HUES48 (cell line): ENCODE data around the gene PLCB1.

Source experiments
- H3K27ac ChIP-seq: one replicate; pipeline ENCODE4 v1.7.0; 2013; ENCODE audit warnings: low read depth, low read length, inconsistent platforms
- H3K27me3 ChIP-seq: 2 replicates; pipeline ENCODE4 v1.6.1; 2013; ENCODE audit warnings: mild to moderate bottlenecking, low read length; ENCODE audit not compliant: control insufficient read depth, insufficient read depth
- H3K36me3 ChIP-seq: 2 replicates; pipeline ENCODE4 v1.6.1; 2013; ENCODE audit warnings: low read length; ENCODE audit not compliant: control insufficient read depth, insufficient read depth
- H3K4me1 ChIP-seq: 2 replicates; pipeline ENCODE4 v1.6.1; 2013; ENCODE audit warnings: mild to moderate bottlenecking, low read length; ENCODE audit not compliant: control insufficient read depth, insufficient read depth
- H3K4me3 ChIP-seq: 2 replicates; pipeline ENCODE4 v1.5.1; 2013; ENCODE audit warnings: mild to moderate bottlenecking, low read depth, low read length
- H3K9ac ChIP-seq: 2 replicates; pipeline ENCODE4 v1.6.1; 2013; ENCODE audit warnings: mild to moderate bottlenecking, low read depth, low read length, moderate library complexity
- H3K9me3 ChIP-seq: 2 replicates; pipeline ENCODE4 v1.6.1; 2013; ENCODE audit warnings: low read length; ENCODE audit not compliant: control insufficient read depth, insufficient read depth

Gene PLCB1

DNA sequence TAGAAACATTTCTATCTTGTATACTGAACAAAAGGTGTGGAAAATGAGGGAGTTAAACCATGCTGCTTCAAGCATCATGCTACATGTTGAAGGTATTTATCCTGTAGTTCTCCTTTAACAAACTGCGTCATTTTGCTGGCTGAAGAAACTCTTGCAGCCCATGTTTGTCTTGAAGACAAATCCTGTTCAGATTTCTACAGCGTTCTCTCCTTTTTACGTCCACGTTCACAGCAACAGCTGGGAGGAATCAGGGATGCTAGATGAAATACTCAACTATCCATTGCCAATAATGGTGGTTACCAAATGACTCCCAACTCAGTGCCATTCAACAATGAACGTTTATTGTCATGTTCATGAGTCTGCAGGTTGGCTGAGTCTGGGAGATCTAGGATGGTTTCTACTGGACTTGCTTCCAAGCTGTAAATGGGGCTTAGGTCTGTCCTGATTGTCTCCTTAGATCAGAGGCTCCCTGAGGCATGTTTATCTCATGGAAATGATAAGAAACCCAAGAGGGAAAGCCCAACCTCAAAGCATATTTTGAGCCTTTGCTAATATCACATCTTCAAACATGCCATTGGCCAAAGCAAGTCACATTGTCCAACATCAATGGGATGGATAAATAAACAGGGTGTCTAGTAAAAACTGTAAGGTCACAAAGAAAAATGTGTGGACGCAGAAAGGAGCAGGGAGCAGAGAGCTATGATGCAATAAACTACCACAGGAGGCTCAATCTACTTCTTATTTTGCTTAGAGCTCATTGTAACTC, 2.7 kb upstream of the PLCB1 start:
- Histone ChIP-seq H3K4me1 (peaks cover 26% of the 10 kb centered on the region), H3K9me3 (no peaks in the 10 kb centered on the region), H3K4me3 (no peak overlapping the region; the same call in 1 of the 2 replicates)

DNA sequence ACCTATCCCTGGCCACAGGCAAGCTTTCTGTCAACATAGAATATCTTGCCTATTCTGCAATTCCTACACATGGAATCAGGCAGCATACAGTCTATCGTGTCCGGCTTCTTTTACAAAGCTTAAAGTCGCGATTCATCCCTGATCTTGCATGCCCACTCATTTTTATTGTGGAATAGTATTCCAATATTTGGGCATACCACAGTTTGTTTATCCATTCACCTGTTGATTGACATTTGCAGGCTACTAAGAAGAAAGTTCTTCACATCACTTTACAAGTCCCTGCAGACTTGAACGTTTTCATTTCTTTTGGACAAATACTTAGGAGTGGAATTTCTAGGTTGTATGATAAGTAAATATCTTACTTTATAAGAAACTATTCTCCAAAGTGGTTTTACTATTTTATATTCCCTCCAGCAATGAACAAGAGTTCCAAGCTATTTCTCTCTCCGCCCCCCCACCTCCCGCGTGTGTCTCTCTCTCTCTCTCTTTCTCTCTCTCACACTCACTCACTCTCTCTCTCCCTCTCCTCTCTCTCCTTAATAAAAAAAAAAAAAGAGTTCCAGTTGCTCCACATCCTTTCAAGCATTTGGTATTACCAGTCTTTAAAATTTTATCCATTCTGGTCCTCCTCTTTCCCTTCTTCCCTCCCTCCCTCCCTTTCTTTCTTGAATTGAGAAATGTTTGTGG, 1.1 kb upstream of the PLCB1 start:
- no peaks in the 10 kb centered on the region for H3K36me3 ChIP-seq
- H3K27ac ChIP-seq = no peak overlapping the region
- peaks cover 26% of the 10 kb centered on the region for H3K4me1 ChIP-seq
- H3K9me3 ChIP-seq = no peaks in the 10 kb centered on the region
- peaks cover 38% of the 10 kb centered on the region for H3K27me3 ChIP-seq
- no peak overlapping the region for H3K9ac ChIP-seq
- peak overlapping the region; percentile 59 for H3K4me3 ChIP-seq

More for the DNA sequence above, 2.7 kb upstream of the PLCB1 start:
- no peak overlapping the region for H3K27ac ChIP-seq
- H3K36me3 ChIP-seq = no peaks in the 10 kb centered on the region
- peaks cover 34% of the 10 kb centered on the region for H3K27me3 ChIP-seq
- H3K9ac ChIP-seq = no peak overlapping the region

DNA sequence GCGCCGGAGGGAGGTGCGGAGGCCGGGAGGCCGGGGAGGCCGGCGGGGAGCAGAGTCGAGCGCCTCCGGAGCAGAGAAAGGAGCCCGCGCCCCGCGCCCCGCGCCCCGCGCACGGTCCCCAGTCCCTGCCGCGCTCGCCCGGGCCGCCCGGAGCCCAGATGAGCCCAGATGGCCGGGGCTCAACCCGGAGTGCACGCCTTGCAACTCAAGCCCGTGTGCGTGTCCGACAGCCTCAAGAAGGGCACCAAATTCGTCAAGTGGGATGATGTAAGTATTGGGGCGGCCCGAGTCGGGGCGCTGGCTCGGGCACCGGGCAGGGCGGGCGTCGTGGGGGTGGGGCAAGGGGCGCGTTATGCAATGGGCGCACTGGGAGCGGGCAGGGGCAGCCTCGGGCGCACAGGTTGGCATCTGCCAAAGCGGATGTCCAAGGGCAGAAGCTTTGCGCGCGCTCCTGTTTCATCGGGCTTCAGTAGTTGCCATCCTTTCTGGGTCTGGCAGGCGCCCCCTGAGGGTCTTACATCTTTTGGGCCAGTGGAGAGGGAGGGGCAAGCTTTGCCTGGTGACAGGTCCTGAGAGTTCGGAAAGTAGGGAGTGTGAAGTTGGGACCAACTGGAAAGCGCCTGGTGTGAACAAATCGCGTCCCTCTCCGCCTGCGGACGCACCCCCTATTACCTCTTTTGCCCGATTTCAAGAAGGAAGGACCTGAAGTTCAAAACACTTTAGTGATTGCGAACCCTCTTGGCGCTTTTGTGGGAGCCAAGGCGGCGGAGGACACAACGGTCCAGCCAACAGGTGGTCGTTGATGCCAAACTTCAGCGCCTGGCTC, 631 bp downstream of the PLCB1 start:
- no peaks in the 10 kb centered on the region for H3K36me3 ChIP-seq
- H3K27ac ChIP-seq = no peak overlapping the region
- H3K4me3 ChIP-seq = peak overlapping the region; percentile 73
- no peaks in the 10 kb centered on the region for H3K9me3 ChIP-seq
- peak overlapping the region; percentile 40; the same call in 1 of the 2 replicates for H3K9ac ChIP-seq
- peaks cover 22% of the 10 kb centered on the region for H3K4me1 ChIP-seq
- peaks cover 38% of the 10 kb centered on the region for H3K27me3 ChIP-seq

DNA sequence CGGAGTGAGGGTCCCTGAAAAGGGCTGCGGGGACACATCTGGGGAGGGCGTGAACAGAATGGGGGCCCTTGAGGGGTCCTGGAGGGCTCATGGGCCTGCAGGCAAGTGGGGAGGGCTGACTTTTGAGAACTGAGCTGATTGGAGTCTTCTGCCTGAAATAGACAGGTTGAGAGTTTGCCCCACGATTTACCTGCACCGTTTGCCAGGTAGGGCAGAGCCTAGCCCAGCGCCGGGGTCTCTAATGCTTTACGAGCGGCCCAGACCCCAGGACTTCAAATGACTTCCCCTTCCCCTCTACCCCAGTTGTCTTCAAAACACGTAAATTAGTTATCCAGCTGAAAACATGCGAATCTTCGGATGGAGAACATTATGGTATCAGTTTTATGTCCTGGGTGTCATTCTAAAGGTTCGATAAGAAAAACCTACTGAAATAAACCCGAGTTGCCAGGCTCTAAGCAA, 1.3 kb downstream of the PLCB1 start:
- peak overlapping the region; percentile 73 for H3K4me3 ChIP-seq
- no peaks in the 10 kb centered on the region for H3K36me3 ChIP-seq
- H3K27me3 ChIP-seq = peaks cover 38% of the 10 kb centered on the region
- H3K9me3 ChIP-seq = no peaks in the 10 kb centered on the region
- H3K9ac ChIP-seq = no peak overlapping the region
- no peak overlapping the region for H3K27ac ChIP-seq
- H3K4me1 ChIP-seq = peaks cover 15% of the 10 kb centered on the region

DNA sequence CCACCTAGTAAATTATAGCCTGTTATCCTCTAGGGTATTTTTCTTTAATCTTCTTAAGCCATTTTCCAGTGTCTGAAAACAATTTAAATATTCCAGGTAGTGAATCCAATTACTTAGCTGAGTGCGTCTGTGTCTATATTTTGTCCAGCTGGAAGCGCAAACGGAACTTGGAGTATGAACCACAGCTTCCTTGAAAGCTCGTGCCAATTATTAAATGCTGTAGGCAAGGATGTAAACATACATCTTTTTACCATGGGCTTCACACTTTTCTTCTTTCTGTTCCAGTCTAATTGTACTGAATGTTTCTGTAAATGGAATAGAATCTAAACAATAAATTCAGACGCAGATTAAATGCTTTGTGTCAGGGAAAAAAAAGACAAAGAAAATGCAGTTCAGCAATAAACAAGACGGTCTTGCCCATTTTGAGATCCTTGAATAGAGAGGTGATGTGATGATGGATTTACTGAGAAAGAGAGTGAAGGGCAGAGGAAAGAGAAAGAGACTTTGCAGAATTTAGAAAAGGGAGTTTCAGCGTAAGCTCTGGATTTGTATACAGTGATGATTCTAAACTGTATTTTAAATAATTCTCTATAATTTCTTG, 1.9 kb downstream of the PLCB1 start:
- no peak overlapping the region for H3K27ac ChIP-seq
- no peaks in the 10 kb centered on the region for H3K9me3 ChIP-seq
- H3K36me3 ChIP-seq = no peaks in the 10 kb centered on the region
- no peak overlapping the region for H3K9ac ChIP-seq
- no peak overlapping the region for H3K4me3 ChIP-seq
- H3K4me1 ChIP-seq = peaks cover 11% of the 10 kb centered on the region
- H3K27me3 ChIP-seq = peaks cover 38% of the 10 kb centered on the region

DNA sequence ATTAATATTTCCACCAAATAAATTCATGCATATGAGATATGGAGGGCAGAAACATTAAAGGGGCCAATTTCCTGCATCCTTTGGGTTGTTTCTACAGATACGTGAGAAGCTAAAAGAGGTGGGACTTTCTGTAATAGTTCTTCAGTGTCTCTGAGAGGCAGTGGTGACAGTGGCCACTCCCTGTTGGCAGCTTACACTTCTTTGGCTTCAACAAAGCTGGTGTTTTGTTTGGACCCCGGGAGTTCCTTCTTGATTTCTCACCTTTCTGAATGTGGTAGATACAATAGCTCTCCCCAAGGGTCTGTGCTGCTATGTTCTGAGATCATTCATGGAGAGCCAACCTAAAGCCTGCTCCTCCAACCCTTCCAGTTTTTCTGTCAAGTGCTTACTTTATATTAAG, 7.8 kb downstream of the PLCB1 start:
- no peak overlapping the region for H3K4me3 ChIP-seq
- H3K36me3 ChIP-seq = no peaks in the 10 kb centered on the region
- no peak overlapping the region for H3K27ac ChIP-seq
- no peaks in the 10 kb centered on the region for H3K27me3 ChIP-seq
- peaks cover 9% of the 10 kb centered on the region for H3K4me1 ChIP-seq
- no peak overlapping the region for H3K9ac ChIP-seq
- H3K9me3 ChIP-seq = no peaks in the 10 kb centered on the region

DNA sequence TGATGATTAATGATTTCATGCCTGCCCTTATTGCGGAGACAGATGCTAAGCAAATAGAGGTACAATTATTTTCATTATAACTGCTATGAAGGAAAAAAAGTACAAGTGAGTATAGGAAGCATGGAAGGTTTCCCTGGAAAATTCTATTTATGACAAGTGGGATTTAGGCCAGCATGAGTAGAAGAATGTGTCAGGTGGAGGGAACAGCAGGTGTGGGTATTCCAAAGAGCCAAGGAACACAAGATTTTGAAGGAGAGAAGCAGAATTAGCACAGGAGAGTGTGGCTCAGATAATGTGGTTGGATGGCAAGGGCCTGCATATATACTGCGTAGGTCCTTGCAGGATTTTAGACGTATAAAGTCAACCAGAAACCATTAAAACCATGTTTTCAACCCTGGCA, 11.4 kb downstream of the PLCB1 start:
- Histone ChIP-seq H3K27me3 (no peaks in the 10 kb centered on the region), H3K9me3 (no peaks in the 10 kb centered on the region), H3K36me3 (no peaks in the 10 kb centered on the region), H3K27ac (no peak overlapping the region), H3K4me3 (no peak overlapping the region), H3K4me1 (peaks cover 10% of the 10 kb centered on the region), H3K9ac (no peak overlapping the region)

DNA sequence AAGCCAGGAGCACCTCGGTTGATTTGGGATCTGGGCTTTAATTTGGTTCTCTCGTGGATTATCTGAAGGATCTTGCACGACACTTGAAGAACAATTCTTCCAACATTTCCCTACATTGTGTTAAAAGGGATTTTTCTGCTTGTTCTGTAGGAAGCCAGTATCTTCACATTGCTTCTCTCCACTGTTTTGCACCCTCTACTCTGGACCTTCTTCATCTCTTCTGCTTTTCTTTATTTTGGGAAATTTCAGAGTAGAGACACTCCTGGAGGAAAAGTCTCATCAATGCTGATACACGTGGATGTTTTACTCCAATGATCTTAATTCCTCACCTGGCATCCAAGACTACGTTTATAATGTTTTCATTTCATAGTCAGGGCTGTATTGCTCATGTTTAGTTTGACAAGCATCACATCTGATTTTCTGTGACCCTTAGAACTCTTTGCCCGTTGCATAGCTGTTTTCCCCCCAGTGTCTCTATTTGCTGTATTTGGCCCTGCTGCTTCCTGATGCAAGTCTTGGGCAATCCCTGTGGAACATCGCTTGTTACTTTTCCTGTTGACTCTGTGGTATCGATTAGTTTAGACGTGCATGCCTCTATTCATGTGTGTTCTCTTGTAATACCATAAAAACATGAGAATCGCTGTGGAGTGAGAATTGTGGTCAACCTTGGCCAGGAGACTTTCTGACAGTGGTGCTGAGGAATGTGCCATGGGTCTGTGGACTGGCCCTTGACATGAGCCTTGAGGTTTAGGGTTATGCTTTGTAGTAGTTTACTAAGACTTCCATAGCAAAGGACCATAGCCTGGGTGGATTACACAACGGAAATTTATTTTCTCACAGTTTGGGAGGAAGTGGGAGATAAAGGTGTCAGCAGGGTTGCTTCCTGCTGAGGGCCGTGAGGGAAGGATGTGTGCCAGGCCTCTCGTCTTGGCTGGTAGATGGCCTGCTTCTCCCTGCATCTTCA, 12.5 kb downstream of the PLCB1 start:
- no peaks in the 10 kb centered on the region for H3K27me3 ChIP-seq
- H3K9ac ChIP-seq = no peak overlapping the region
- H3K36me3 ChIP-seq = no peaks in the 10 kb centered on the region
- H3K4me1 ChIP-seq = peaks cover 10% of the 10 kb centered on the region
- no peak overlapping the region for H3K27ac ChIP-seq
- H3K9me3 ChIP-seq = no peaks in the 10 kb centered on the region
- no peak overlapping the region for H3K4me3 ChIP-seq

DNA sequence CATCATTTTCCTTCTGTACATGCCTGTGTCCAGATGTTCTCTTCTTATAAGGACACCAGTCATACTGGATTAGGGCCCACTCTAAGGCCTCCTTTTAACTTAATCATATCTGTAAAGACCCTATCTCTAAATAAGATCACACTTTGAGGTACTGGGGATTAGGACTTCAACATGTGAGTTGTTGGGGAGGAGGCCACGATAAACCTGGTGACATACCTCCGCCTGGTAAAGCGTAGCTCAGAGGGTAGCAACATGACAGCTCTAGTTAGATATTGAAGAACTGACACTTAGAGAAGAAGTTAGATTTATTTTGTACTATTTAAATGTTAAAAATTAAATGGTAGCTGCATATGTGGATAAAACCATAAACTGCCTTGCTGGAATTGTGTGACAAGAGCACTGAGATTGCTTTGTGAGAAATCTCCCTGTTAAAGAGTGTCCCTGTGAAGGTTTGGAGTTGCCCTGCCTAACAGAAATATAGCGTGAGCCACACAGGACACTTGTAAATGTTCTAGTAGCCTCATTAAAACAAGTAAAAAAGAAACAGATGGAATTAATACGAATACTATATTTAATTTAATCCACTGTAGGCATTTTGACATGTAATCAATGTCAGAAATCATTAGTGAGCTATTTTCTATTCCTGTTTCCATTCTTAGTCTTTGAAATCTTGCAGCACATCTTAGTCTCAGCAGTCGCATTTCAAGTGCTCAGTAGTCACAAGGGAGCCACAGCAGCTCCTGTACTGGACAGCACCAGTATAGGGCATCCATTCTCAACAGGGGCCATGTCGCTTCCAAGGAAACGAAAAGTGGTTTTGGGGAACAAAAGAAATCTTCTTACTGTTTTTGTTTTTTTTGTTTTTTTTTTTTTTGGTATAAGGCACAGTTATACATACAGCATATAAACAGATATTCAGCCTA, 13.4 kb downstream of the PLCB1 start:
- Histone ChIP-seq H3K9ac (no peak overlapping the region), H3K4me3 (no peak overlapping the region)

More for the DNA sequence above, 13.4 kb downstream of the PLCB1 start:
- H3K9me3 ChIP-seq = no peaks in the 10 kb centered on the region
- H3K27ac ChIP-seq = no peak overlapping the region
- H3K27me3 ChIP-seq = no peaks in the 10 kb centered on the region
- H3K4me1 ChIP-seq = peaks cover 5% of the 10 kb centered on the region
- H3K36me3 ChIP-seq = no peaks in the 10 kb centered on the region
